Mesendoderm (in vitro differentiated cells): ENCODE measurements around the gene SEC14L5.

Experiments
- DNase-seq: peaks from one replicate; pipeline ENCODE4 v3.0.0; 2013
- H2AK5ac ChIP-seq: 2 replicates; pipeline ENCODE4 v1.6.1; 2013; ENCODE audit warnings: low read length, inconsistent platforms
- H2BK120ac ChIP-seq: 2 replicates; pipeline ENCODE4 v1.6.1; 2013; ENCODE audit warnings: low read depth, mild to moderate bottlenecking, low read length, moderate library complexity, mixed read lengths
- H2BK15ac ChIP-seq: replicated peaks from 2 replicates; pipeline ENCODE4 v1.6.1; 2013; ENCODE audit warnings: low read depth, mild to moderate bottlenecking, moderate library complexity
- H2BK5ac ChIP-seq: 2 replicates; pipeline ENCODE4 v1.6.1; 2013; ENCODE audit warnings: low read length, inconsistent platforms
- H3K18ac ChIP-seq: 2 replicates; pipeline ENCODE4 v1.6.1; 2013; ENCODE audit warnings: mild to moderate bottlenecking, low read length, mixed read lengths
- H3K23ac ChIP-seq: one replicate; pipeline ENCODE4 v1.6.1; 2013; ENCODE audit warnings: low read length
- H3K27ac ChIP-seq: 2 replicates; pipeline ENCODE4 v1.5.1; 2013; ENCODE audit warnings: low read depth, mild to moderate bottlenecking, inconsistent platforms, low read length, moderate library complexity
- H3K27me3 ChIP-seq: 2 replicates; pipeline ENCODE4 v1.6.1; 2013; ENCODE audit warnings: low read length, control low read depth, mild to moderate bottlenecking, inconsistent platforms; ENCODE audit not compliant: insufficient read depth, poor library complexity
- H3K36me3 ChIP-seq: 2 replicates; pipeline ENCODE4 v1.6.1; 2013; ENCODE audit warnings: low read length, inconsistent platforms; ENCODE audit not compliant: control insufficient read depth, insufficient read depth
- H3K4ac ChIP-seq: one replicate; pipeline ENCODE4 v1.6.1; 2013; ENCODE audit warnings: low read depth, mild to moderate bottlenecking, low read length, moderate library complexity
- H3K4me1 ChIP-seq: 2 replicates; pipeline ENCODE4 v1.6.1; 2013; ENCODE audit warnings: low read depth, low read length, inconsistent platforms; ENCODE audit not compliant: control insufficient read depth
- H3K4me2 ChIP-seq: 2 replicates; pipeline ENCODE4 v1.6.1; 2013; ENCODE audit warnings: low read length
- H3K4me3 ChIP-seq: 2 replicates; pipeline ENCODE4 v1.5.1; 2013; ENCODE audit warnings: mild to moderate bottlenecking, low read length
- H3K56ac ChIP-seq: one replicate; pipeline ENCODE4 v1.6.1; 2013; ENCODE audit warnings: low read length
- H3K79me1 ChIP-seq: 2 replicates; pipeline ENCODE4 v1.6.1; 2013; ENCODE audit warnings: low read length, inconsistent platforms
- H3K79me2 ChIP-seq: 2 replicates; pipeline ENCODE4 v1.6.1; 2013; ENCODE audit warnings: mild to moderate bottlenecking, low read length; ENCODE audit not compliant: control insufficient read depth, insufficient read depth
- H3K9ac ChIP-seq: 2 replicates; pipeline ENCODE4 v1.6.1; 2013; ENCODE audit warnings: low read length, inconsistent platforms
- H4K5ac ChIP-seq: one replicate; pipeline ENCODE4 v1.6.1; 2013; ENCODE audit warnings: low read length
- H4K8ac ChIP-seq: one replicate; pipeline ENCODE4 v1.6.1; 2013; ENCODE audit warnings: low read depth, mild to moderate bottlenecking, control low read depth, low read length, moderate library complexity
- WGBS: extraction: QIAGEN DNeasy Blood & Tissue Kit; methylation state at CpG from one replicate; pipeline ENCODE4 v1.1.7; 2013; ENCODE audit warnings: low lambda C conversion rate, missing lambda C conversion rate; ENCODE audit not compliant: insufficient coverage; ENCODE audit errors: extremely low coverage; 5-methylcytosine and 5-hydroxymethylcytosine counted together

Gene SEC14L5

GRCh38 chr16:4989391-4990006 is 31.4 kb downstream of the SEC14L5 start:
- no CpG with 5 or more reads among the region's 9 CpGs for WGBS
- peaks cover 6% of the 10 kb centered on the region for H3K27me3 ChIP-seq
- H2AK5ac ChIP-seq = no peak overlapping the region
- H3K56ac ChIP-seq = no peak overlapping the region
- no peak overlapping the region for H3K23ac ChIP-seq
- H4K5ac ChIP-seq = no peak overlapping the region
- H3K4ac ChIP-seq = no peak overlapping the region
- DNase-seq = peak; percentile 16
- no peak overlapping the region for H3K4me2 ChIP-seq
- no peak overlapping the region for H3K4me3 ChIP-seq
- no peaks in the 10 kb centered on the region for H3K36me3 ChIP-seq
- no peak overlapping the region for H3K9ac ChIP-seq
- no peak overlapping the region for H2BK15ac ChIP-seq
- no peaks in the 10 kb centered on the region for H3K79me2 ChIP-seq
- no peak overlapping the region for H2BK5ac ChIP-seq
- no peak overlapping the region for H4K8ac ChIP-seq
- H3K18ac ChIP-seq = no peak overlapping the region
- H3K79me1 ChIP-seq = no peaks in the 10 kb centered on the region
- no peak overlapping the region for H3K27ac ChIP-seq
- no peak overlapping the region for H2BK120ac ChIP-seq
- H3K4me1 ChIP-seq = no peaks in the 10 kb centered on the region

DNA sequence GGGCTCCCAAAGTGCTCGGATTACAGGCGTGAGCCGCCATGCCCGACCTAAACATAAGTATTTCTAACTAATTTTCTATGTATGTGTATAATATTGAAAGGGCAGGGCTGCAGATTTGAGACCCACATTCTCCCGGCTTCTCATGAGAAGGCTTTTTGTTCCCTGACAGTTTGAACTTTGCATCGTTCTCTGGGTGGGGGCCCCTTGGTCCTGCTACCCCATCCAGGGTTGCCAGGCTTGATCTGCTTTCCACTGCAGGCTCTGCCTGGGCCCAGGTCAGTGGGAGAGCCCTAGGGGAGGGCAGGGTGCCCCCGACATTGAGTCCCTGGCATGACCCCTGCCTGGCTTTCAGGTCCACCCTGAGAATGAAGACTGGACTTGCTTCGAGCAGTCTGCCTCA is 32.3 kb downstream of the SEC14L5 start:
- no peak overlapping the region for H3K4ac ChIP-seq
- DNase-seq = no peak
- H3K79me2 ChIP-seq = no peaks in the 10 kb centered on the region
- H3K4me1 ChIP-seq = no peaks in the 10 kb centered on the region
- no peak overlapping the region for H2BK15ac ChIP-seq
- H3K27me3 ChIP-seq = peaks cover 6% of the 10 kb centered on the region
- no peak overlapping the region for H2BK5ac ChIP-seq
- no peak overlapping the region for H3K4me3 ChIP-seq
- H2AK5ac ChIP-seq = no peak overlapping the region
- H3K9ac ChIP-seq = no peak overlapping the region
- H3K79me1 ChIP-seq = no peaks in the 10 kb centered on the region
- WGBS = no CpG with 5 or more reads among the region's 8 CpGs
- H3K56ac ChIP-seq = no peak overlapping the region
- H4K8ac ChIP-seq = no peak overlapping the region
- no peak overlapping the region for H3K18ac ChIP-seq
- H3K23ac ChIP-seq = no peak overlapping the region
- no peaks in the 10 kb centered on the region for H3K36me3 ChIP-seq
- H2BK120ac ChIP-seq = no peak overlapping the region
- no peak overlapping the region for H3K4me2 ChIP-seq
- H3K27ac ChIP-seq = no peak overlapping the region
- H4K5ac ChIP-seq = no peak overlapping the region

- Histone ChIP-seq H3K79me1 (no peaks in the 10 kb centered on the region), H2BK15ac (no peak overlapping the region), H3K36me3 (no peaks in the 10 kb centered on the region), H4K5ac (no peak overlapping the region), H3K56ac (no peak overlapping the region), H3K4me2 (no peak overlapping the region), H3K4ac (no peak overlapping the region), H3K27ac (no peak overlapping the region), H3K9ac (no peak overlapping the region), H3K4me3 (no peak overlapping the region), H3K23ac (no peak overlapping the region), H3K18ac (no peak overlapping the region), H2BK120ac (no peak overlapping the region), H3K4me1 (no peaks in the 10 kb centered on the region), H3K27me3 (peaks cover 6% of the 10 kb centered on the region), H3K79me2 (no peaks in the 10 kb centered on the region), H2BK5ac (no peak overlapping the region), H2AK5ac (no peak overlapping the region), H4K8ac (no peak overlapping the region)
- no peak for DNase-seq
- WGBS = no CpG with 5 or more reads among the region's 14 CpGs
These were observed 33.6 kb downstream of the SEC14L5 start for GRCh38 chr16:4991754-4992153.

GRCh38 chr16:4994719-4995434 is 36.7 kb downstream of the SEC14L5 start:
- Histone ChIP-seq H2AK5ac (no peak overlapping the region), H3K27ac (no peak overlapping the region), H3K79me1 (no peaks in the 10 kb centered on the region), H2BK15ac (no peak overlapping the region), H3K4me2 (no peak overlapping the region), H2BK120ac (no peak overlapping the region), H3K9ac (no peak overlapping the region), H3K27me3 (no peaks in the 10 kb centered on the region), H3K56ac (no peak overlapping the region), H4K8ac (no peak overlapping the region), H2BK5ac (no peak overlapping the region), H3K4me1 (no peaks in the 10 kb centered on the region), H3K4me3 (no peak overlapping the region), H4K5ac (no peak overlapping the region), H3K79me2 (no peaks in the 10 kb centered on the region), H3K23ac (no peak overlapping the region), H3K18ac (no peak overlapping the region), H3K36me3 (no peaks in the 10 kb centered on the region), H3K4ac (no peak overlapping the region)
- no CpG with 5 or more reads among the region's 18 CpGs for WGBS
- DNase-seq = no peak

GRCh38 chr16:5000573-5001001 is 42.5 kb downstream of the SEC14L5 start:
- H3K18ac ChIP-seq = no peak overlapping the region
- no peak overlapping the region for H2AK5ac ChIP-seq
- no peak overlapping the region for H3K27ac ChIP-seq
- H3K79me2 ChIP-seq = no peaks in the 10 kb centered on the region
- no peak overlapping the region for H2BK120ac ChIP-seq
- no peak overlapping the region for H3K4ac ChIP-seq
- no peak overlapping the region for H3K4me2 ChIP-seq
- no peaks in the 10 kb centered on the region for H3K4me1 ChIP-seq
- no peak overlapping the region for H2BK15ac ChIP-seq
- no peak overlapping the region for H3K9ac ChIP-seq
- no peak overlapping the region for H3K23ac ChIP-seq
- no peaks in the 10 kb centered on the region for H3K27me3 ChIP-seq
- H3K79me1 ChIP-seq = no peaks in the 10 kb centered on the region
- H2BK5ac ChIP-seq = no peak overlapping the region
- no peak for DNase-seq
- H3K36me3 ChIP-seq = no peaks in the 10 kb centered on the region
- no peak overlapping the region for H4K5ac ChIP-seq
- no peak overlapping the region for H3K4me3 ChIP-seq
- no CpG with 5 or more reads among the region's 19 CpGs for WGBS
- H3K56ac ChIP-seq = no peak overlapping the region
- H4K8ac ChIP-seq = no peak overlapping the region
